ENCODE results near the gene FALEC. TPM values are rescaled to one million over a fixed set of nuclear protein-coding genes. Genes with fewer than 3 reads are reported as not detected.

Gene FALEC
- polyA plus RNA-seq, 3 donors from 2014 or later: not detected

- Mint-ChIP-seq H3K36me3 (no peaks in the 10 kb centered on the region), H3K27ac (peak overlapping the region in 2 of 6 donors; percentile 4 to 21), H3K9me3 (no peaks in the 10 kb centered on the region), H3K4me1 (peaks cover 11 to 18% of the 10 kb centered on the region in 2 donors), H3K27me3 (ENCODE audit: low read depth in 3 of 3) (peaks cover 0 to 9% (median 6%) of the 10 kb centered on the region in 3 donors), H3K4me3 (no peak overlapping the region)
- no peak for DNase-seq
Measured at GRCh38 chr1:150552128-150552910, 36.8 kb downstream of the FALEC start.

GRCh38 chr1:150552911-150553289 is 37.3 kb downstream of the FALEC start:
- Mint-ChIP-seq H3K27me3 (ENCODE audit: low read depth in 3 of 3) (peaks cover 0 to 9% (median 6%) of the 10 kb centered on the region in 3 donors), H3K36me3 (no peaks in the 10 kb centered on the region), H3K4me3 (no peak overlapping the region), H3K27ac (no peak overlapping the region), H3K9me3 (no peaks in the 10 kb centered on the region), H3K4me1 (peaks cover 11 to 18% of the 10 kb centered on the region in 2 donors)
- no peak for DNase-seq

GRCh38 chr1:150553392-150554085 is 38.0 kb downstream of the FALEC start:
- H3K4me1 Mint-ChIP-seq: peaks cover 8 to 13% of the 10 kb centered on the region in 2 donors
- peaks cover 0 to 9% (median 6%) of the 10 kb centered on the region in 3 donors for H3K27me3 Mint-ChIP-seq (ENCODE audit: low read depth in 3 of 3)
- DNase-seq: no peak
- no peaks in the 10 kb centered on the region for H3K36me3 Mint-ChIP-seq
- no peak overlapping the region for H3K4me3 Mint-ChIP-seq
- no peaks in the 10 kb centered on the region for H3K9me3 Mint-ChIP-seq
- no peak overlapping the region for H3K27ac Mint-ChIP-seq

- H3K27me3 Mint-ChIP-seq (ENCODE audit: low read depth in 3 of 3): peaks cover 0 to 9% (median 6%) of the 10 kb centered on the region in 3 donors
- no peaks in the 10 kb centered on the region for H3K36me3 Mint-ChIP-seq
- no peaks in the 10 kb centered on the region for H3K9me3 Mint-ChIP-seq
- no peak overlapping the region for H3K4me3 Mint-ChIP-seq
- no peak for DNase-seq
- H3K4me1 Mint-ChIP-seq: peaks cover 7 to 11% of the 10 kb centered on the region in 2 donors
- no peak overlapping the region for H3K27ac Mint-ChIP-seq
Measured at GRCh38 chr1:150554086-150554452, 38.5 kb downstream of the FALEC start.

- Mint-ChIP-seq H3K27me3 (ENCODE audit: low read depth in 3 of 3) (peaks cover 0 to 9% (median under 1%) of the 10 kb centered on the region in 3 donors), H3K27ac (no peak overlapping the region), H3K9me3 (no peaks in the 10 kb centered on the region), H3K36me3 (no peaks in the 10 kb centered on the region), H3K4me1 (peaks cover 12 to 19% of the 10 kb centered on the region in 2 donors), H3K4me3 (no peak overlapping the region)
- DNase-seq: no peak
Measured at GRCh38 chr1:150555198-150555970, 39.8 kb downstream of the FALEC start.

GRCh38 chr1:150555971-150556865 is 40.7 kb downstream of the FALEC start:
- no peak overlapping the region for H3K27ac Mint-ChIP-seq
- no peaks in the 10 kb centered on the region for H3K9me3 Mint-ChIP-seq
- H3K36me3 Mint-ChIP-seq: no peaks in the 10 kb centered on the region
- H3K27me3 Mint-ChIP-seq (ENCODE audit: low read depth in 3 of 3): peaks cover 0 to 9% (median 2%) of the 10 kb centered on the region in 3 donors
- H3K4me3 Mint-ChIP-seq: no peak overlapping the region
- peaks cover 20 to 24% of the 10 kb centered on the region in 2 donors for H3K4me1 Mint-ChIP-seq
- DNase-seq: no peak

- peaks cover 0 to 6% (median 4%) of the 10 kb centered on the region in 3 donors for H3K27me3 Mint-ChIP-seq (ENCODE audit: low read depth in 3 of 3)
- DNase-seq: no peak
- H3K36me3 Mint-ChIP-seq: no peaks in the 10 kb centered on the region
- H3K9me3 Mint-ChIP-seq: no peaks in the 10 kb centered on the region
- no peak overlapping the region for H3K4me3 Mint-ChIP-seq
- H3K27ac Mint-ChIP-seq: no peak overlapping the region
- H3K4me1 Mint-ChIP-seq: peaks cover 25 to 27% of the 10 kb centered on the region in 2 donors
Measured at GRCh38 chr1:150557065-150557600, 41.6 kb downstream of the FALEC start.

- DNase-seq: no peak
- no peaks in the 10 kb centered on the region for H3K36me3 Mint-ChIP-seq
- H3K27me3 Mint-ChIP-seq (ENCODE audit: low read depth in 3 of 3): peaks cover 3 to 4% (median 4%) of the 10 kb centered on the region in 3 donors
- no peak overlapping the region for H3K4me3 Mint-ChIP-seq
- peaks cover 29 to 32% of the 10 kb centered on the region in 2 donors for H3K4me1 Mint-ChIP-seq
- no peaks in the 10 kb centered on the region for H3K9me3 Mint-ChIP-seq
- H3K27ac Mint-ChIP-seq: no peak overlapping the region
Measured at GRCh38 chr1:150557813-150558212, 42.3 kb downstream of the FALEC start.

- H3K27me3 Mint-ChIP-seq (ENCODE audit: low read depth in 3 of 3): peaks cover 3 to 9% (median 4%) of the 10 kb centered on the region in 3 donors
- H3K9me3 Mint-ChIP-seq: no peaks in the 10 kb centered on the region
- DNase-seq: no peak
- no peak overlapping the region for H3K4me3 Mint-ChIP-seq
- H3K36me3 Mint-ChIP-seq: no peaks in the 10 kb centered on the region
- peaks cover 34 to 35% of the 10 kb centered on the region in 2 donors for H3K4me1 Mint-ChIP-seq
- H3K27ac Mint-ChIP-seq: no peak overlapping the region
Measured at GRCh38 chr1:150558303-150558704, 42.8 kb downstream of the FALEC start.

GRCh38 chr1:150558761-150559655 is 43.5 kb downstream of the FALEC start:
- no peaks in the 10 kb centered on the region for H3K36me3 Mint-ChIP-seq
- H3K27me3 Mint-ChIP-seq (ENCODE audit: low read depth in 3 of 3): peaks cover 3 to 11% (median 4%) of the 10 kb centered on the region in 3 donors
- H3K9me3 Mint-ChIP-seq: no peaks in the 10 kb centered on the region
- H3K4me3 Mint-ChIP-seq: no peak overlapping the region
- no peak for DNase-seq
- H3K4me1 Mint-ChIP-seq: peaks cover 41 to 42% of the 10 kb centered on the region in 2 donors
- no peak overlapping the region for H3K27ac Mint-ChIP-seq

- Mint-ChIP-seq H3K4me1 (peaks cover 47 to 48% of the 10 kb centered on the region in 2 donors), H3K36me3 (no peaks in the 10 kb centered on the region), H3K4me3 (peak overlapping the region in 1 of 5 donors; percentile 91), H3K27ac (peak overlapping the region in 2 of 6 donors; percentile 99), H3K27me3 (ENCODE audit: low read depth in 3 of 3) (peaks cover 3 to 11% (median 4%) of the 10 kb centered on the region in 3 donors), H3K9me3 (no peaks in the 10 kb centered on the region)
- no peak for DNase-seq
Measured at GRCh38 chr1:150559656-150560010, 44.1 kb downstream of the FALEC start.

- H3K4me3 Mint-ChIP-seq: peak overlapping the region; percentile 90 to 95 (median 91)
- peak overlapping the region; percentile 93 to 99 (median 98) for H3K27ac Mint-ChIP-seq
- DNase-seq: peak; percentile 68 to 71 (median 69)
- H3K36me3 Mint-ChIP-seq: no peaks in the 10 kb centered on the region
- H3K9me3 Mint-ChIP-seq: no peaks in the 10 kb centered on the region
- H3K4me1 Mint-ChIP-seq: peaks cover 51 to 52% of the 10 kb centered on the region in 2 donors
- H3K27me3 Mint-ChIP-seq (ENCODE audit: low read depth in 3 of 3): peaks cover 3 to 11% (median 4%) of the 10 kb centered on the region in 3 donors
Measured at GRCh38 chr1:150560011-150560438, 44.5 kb downstream of the FALEC start.
